ENCODE results near the gene SLC27A4.
"Not testable (repeated sequence)": the region's sequence is repeated elsewhere in the genome, so short reads cannot be mapped to it uniquely, and the experiment has no call there.

Gene SLC27A4

DNA sequence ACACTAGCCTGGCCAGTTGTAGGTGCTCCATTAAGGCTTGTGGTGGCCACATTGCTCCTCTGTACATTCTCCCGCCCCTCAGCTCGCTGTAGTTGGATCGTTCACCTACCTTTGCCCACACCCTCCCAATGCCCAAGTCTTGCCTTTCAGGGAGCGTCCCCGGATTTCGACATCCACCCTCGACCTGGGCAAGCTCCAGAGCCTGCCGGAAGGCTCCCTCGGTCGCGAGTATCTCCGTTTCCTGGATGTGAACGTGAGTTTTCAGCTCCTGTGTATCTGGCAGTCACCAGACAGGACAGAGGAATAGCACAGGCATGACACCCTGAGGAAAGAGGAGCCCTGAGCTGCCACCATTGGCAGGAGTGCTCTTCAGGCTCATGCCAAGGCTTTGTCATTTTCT lies 14.7 kb upstream of the SLC27A4 start:
- no peak for DNase-seq

DNA sequence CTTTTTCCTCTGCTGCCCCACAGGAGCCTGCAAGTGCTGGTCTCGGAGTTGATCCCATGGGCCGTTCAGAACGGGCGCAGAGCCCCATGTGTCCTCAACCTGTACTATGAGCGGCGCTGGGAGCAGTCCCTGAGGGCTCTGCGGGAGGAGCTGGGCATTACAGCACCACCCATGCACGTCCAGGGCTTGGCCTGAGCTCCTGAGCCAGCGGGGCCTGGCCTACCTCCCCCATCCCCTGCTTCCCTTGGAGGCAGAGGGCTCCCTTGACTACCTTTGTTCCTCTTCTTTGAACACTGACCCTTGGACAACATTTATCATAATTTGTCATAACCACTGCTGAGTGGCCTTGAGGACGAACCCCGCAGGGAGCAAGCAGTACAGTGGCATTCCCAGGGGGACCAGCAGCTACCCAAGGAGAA lies 6.9 kb upstream of the SLC27A4 start:
- DNase-seq: no peak

DNA sequence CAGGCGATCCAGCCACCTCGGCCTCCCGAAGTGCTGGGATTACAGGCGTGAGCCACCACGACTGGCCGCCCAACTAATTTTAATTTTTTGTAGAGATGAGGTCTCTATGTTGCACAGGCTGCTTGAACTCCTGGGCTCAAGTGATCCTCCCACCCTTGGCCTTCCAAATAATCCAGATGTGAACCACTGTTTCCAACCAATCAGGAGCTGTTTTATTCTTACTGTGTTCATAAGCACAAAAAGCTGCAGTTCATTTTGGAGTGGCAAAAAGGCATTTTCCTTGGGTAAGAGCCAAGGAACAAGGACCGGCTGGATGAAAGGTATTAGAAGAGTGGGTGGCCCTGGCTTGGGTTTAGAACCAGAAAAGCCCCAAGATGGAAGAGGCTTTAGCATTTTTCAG lies 5.2 kb upstream of the SLC27A4 start:
- DNase-seq: no peak

DNA sequence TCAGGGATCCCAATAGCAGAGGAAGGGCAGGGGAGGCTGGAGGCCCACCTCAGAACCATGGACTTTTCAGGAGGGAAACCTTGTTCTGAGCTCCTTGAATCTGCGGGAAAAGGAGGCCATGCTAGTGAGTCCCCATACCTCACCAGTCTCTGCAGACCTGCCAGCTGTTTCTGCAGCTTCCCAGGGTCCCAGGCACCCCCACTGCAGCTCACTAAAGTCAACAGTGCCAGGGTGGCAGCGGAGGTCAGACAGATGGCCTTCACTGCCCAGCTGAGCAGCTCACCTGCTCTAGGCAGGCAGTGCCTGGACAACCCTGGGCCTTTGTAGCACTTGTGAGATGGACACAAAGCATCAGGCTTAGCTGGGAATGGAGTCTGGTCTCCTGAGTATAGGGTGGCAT lies 4.4 kb upstream of the SLC27A4 start:
- DNase-seq: no peak

DNA sequence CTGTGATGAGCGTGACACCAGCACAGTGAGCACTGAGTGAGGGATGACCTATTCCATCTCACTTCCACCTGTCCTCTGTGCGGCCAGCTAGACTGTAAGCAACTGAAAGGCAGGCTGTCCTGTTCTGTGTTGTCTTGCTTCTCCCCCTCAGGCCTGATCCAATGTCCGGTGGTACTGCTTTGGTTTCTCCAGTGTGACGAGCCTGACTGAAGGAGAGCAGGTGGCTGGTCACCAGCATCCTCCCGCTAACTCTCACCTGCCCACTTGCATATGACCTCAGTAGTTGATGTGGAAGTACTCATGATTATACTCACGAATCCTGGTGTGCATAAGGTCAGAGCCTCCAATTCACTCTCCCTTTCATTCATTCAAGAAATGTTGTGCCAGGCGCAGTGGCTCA lies 2.4 kb upstream of the SLC27A4 start:
- no peak for DNase-seq

DNA sequence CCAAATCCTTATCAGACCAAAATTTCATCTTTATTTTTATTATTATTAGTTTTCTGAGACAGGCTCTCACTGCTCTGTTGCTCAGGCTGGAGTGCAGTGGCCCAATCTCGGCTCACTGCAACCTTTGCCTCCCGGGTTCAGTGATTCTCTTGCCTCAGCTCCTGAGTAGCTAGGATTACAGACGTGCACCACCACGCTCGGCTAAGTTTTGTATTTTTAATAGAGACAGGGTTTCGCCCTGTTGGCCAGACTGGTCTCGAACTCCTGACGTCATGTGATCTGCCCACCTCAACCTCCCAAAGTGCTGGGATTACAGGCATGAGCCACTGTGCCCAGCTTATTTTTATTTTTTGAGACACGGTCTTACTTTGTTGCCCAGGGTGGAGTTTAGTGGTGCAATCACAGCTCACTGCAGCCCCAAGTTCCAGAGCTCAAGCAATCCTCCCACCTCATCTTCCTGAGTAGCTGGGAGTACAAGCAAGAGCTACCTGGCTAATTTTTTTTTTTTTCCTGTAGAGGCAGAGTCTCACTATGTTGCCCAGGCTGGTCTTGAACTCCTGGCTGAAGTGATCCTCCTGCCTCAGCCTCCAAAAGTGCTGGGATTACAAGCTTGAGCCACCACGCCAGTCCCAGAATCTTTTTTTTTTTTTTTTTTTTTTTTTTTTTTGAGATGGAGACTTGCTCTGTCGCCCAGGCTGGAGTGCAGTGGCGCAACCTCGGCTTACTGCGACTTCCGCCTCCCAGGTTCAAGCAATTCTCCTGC lies 1.3 kb upstream of the SLC27A4 start:
- not testable (repeated sequence) for DNase-seq

DNA sequence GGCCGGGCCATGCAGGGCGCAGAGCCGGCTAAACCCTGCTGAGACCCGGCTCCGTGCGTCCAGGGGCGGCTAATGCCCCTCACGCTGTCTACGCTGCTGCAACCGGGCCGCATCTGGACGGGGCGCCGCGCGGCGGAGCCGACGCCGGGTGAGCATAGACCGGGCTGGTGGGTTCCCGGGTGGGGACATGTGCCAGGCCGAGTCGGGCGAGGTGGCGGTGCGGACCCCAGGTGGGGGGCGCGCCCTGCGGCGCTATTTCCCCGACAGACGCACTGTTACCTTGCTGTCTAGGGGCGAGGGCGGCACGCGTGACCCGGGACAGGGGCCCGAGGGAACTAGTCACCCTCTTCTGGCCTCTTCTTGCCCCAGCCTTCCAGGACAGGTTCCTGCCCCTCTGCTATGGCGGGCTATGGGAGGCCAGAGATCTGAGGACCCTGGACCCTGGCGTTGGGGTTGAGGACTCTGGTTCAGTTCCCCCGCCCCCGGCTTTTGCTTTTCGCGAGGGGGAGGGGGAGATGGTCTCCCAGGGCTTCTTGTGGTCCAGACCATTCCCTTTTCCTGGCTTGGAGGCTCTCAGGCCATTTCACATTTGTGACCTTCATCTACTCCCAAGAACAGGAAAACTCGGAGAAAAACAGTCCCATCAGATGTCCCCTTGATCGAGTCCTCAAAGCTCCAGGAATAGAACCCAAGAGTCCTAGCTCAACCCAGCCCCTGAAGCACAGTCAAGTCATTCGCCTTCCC lies 536 bp downstream of the SLC27A4 start:
- DNase-seq: no peak

DNA sequence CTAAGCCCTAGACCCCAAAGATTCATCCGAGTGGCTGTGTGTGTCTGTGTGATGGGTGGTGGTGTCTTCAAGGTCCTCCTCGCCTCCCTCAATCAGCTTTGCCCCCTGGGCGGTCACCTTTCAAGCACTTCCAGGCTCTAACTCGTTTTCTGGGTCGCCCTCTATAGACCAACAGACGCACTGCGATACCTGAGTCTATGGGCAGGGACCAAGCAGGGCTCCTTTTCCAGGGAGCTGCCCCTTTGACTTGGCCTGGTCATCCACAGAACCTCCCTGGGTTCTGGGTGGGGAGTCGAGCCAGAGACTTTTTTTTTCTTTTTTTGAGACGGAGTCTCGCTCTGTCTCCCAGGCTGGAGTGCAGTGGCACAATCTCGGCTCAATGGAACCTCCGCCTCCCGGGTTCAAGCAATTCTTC lies 1.1 kb downstream of the SLC27A4 start:
- DNase-seq: peak; percentile 53

DNA sequence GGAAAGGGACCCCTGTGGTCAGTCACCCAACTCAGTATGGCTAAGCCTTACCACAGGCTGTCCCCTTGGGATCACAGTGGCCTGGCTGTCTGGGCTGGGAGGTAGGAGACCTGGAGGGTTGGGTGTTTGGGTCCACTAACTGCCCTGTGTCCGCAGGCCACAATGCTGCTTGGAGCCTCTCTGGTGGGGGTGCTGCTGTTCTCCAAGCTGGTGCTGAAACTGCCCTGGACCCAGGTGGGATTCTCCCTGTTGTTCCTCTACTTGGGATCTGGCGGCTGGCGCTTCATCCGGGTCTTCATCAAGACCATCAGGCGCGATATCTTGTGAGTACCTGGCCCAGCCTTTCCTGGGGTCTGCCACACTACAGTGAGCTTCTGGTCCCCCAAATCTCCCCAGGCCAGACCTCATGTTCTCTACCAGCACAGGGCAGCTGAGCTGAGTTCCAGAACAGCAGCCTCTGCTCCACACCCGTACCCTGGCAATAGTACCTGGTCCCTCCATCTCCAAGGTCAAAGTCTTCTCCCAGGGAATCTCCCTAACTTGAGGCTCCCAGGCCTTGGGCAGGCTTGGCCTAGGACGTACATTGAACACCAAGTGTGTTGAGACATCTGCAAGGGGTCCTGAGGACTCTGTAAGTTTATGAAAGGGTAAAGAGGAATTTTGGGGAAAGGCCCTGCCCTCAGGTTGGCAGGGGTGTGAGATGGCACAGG lies 2.8 kb downstream of the SLC27A4 start:
- no peak for DNase-seq

DNA sequence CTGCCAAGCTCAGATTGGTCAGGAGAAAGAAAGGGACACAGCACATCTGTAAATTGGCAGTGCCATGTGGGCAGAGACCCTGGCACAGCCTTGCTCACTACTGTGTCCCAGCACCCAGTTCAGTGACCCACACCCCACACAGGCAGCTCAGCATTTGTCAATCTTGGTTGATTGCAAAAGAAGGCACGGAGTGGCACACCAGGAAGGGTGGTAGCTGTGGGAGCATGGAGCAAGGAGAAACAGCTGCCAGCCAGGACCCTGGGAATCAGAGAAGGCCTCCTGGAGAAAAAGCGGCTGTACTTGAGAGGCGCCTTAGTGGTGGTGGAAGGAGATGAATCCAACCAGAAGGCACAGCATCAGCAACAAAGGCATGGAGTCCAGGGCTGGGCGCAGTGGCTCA lies 3.5 kb downstream of the SLC27A4 start:
- DNase-seq: no peak

DNA sequence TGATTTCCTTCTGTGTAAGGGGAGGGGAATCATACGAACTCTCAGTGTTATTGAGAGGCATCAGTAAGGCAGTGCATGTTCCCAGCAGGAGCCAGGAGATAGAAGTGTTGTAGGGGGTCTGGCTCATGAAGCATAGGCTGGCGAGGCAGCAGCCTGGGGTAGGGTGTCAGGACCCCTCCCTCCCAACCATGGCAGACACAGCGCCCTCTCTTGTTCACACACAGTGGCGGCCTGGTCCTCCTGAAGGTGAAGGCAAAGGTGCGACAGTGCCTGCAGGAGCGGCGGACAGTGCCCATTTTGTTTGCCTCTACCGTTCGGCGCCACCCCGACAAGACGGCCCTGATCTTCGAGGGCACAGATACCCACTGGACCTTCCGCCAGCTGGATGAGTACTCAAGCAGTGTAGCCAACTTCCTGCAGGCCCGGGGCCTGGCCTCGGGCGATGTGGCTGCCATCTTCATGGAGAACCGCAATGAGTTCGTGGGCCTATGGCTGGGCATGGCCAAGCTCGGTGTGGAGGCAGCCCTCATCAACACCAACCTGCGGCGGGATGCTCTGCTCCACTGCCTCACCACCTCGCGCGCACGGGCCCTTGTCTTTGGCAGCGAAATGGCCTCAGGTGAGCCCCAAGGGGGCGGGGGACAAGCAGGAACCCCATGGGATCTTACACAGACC lies 4.7 kb downstream of the SLC27A4 start:
- DNase-seq: no peak

DNA sequence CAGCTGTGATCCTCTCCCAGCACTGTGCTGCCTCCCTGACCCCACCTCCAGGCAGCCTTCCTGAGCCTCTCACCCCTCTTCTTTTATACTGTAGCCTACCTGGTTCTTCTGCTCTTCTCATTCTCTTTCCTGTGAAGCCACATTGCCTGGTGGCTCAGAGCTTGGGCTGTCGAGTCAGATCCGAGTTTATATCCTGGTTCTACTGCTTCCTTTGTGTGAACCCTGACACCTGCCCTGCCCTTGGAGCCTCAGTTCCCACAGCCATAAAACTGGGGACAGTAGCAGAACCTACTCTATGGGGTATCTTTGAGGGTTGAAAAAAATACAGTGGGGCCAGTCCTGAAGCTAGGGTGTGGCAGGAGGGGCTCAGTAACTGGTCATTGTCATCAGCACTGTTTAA lies 8.8 kb downstream of the SLC27A4 start:
- DNase-seq: no peak

DNA sequence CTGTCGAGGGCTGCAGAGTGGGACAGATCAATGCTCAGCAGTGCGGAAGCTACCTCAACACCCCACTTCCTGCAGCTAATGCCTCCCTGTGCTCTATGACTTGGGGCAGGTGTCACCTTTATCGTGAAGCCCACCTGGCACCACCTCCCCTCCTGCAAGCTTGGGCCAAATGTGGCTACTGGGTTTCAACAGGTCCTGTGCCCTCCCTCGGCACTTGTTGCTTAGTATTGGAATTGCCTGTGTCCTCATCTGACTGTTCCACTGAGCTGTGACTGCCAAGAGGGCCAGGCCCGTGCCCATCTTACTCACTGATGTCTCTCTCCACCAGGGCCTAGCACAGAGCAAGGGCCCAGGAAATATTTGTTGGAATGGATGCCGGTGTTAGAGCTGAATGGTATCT lies 9.4 kb downstream of the SLC27A4 start:
- no peak for DNase-seq

DNA sequence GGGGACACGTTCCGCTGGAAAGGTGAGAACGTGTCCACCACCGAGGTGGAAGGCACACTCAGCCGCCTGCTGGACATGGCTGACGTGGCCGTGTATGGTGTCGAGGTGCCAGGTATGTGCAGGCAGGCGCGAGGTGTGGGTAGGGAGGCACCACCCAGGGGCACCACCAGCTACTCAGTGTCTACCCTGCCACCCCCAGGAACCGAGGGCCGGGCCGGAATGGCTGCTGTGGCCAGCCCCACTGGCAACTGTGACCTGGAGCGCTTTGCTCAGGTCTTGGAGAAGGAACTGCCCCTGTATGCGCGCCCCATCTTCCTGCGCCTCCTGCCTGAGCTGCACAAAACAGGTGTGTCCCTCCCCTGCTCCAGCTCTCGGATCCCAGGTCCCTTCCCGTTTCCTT lies 15.1 kb downstream of the SLC27A4 start:
- DNase-seq: no peak

DNA sequence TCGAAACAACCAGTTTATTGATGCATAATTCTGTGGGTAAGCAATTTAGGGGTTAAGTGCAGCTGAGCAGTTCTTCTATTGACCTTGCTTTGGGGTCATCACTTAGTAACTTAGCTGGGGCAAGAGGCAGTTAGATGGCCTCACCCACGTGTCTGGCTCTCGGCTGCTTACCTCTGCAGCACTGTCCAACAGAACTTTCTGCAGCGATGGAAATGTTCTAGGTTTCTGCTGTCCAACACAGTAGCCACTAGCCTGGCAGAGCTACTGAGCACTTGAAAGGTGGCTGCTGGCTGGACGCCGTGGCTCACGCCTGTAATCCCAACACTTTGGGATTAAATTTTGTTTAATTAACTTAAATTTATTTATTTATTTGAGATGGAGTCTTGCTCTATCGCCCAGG lies 17.8 kb downstream of the SLC27A4 start:
- DNase-seq: no peak

DNA sequence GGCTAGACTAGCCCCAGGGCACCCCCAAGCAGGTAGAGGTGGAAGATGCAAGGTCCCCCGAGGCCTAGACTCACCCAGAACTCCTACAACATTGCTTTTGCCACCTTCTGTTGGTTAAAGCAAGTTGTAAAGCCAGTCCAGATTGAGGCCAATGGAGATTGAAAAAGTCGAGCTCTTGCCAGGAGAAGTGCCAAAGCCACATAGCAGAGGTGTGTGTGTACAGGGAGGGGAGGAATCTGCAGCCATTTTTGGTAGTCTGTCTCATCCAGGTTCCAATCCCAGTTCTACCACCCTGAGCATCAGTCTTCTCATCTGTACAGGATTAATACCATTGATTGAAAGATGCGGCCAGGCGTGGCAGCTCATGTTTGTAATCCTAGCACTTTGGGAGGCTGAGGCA lies 18.5 kb downstream of the SLC27A4 start:
- DNase-seq: no peak

DNA sequence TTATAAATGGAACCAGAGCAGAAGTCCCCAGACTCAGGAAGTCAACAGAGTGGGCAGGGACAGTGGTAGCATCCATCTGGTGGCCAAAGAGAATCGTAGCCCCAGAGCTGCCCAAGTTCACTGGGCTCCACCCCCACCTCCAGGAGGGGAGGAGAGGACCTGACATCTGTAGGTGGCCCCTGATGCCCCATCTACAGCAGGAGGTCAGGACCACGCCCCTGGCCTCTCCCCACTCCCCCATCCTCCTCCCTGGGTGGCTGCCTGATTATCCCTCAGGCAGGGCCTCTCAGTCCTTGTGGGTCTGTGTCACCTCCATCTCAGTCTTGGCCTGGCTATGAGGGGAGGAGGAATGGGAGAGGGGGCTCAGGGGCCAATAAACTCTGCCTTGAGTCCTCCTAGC lies 20.5 kb downstream of the SLC27A4 start:
- no peak for DNase-seq

DNA sequence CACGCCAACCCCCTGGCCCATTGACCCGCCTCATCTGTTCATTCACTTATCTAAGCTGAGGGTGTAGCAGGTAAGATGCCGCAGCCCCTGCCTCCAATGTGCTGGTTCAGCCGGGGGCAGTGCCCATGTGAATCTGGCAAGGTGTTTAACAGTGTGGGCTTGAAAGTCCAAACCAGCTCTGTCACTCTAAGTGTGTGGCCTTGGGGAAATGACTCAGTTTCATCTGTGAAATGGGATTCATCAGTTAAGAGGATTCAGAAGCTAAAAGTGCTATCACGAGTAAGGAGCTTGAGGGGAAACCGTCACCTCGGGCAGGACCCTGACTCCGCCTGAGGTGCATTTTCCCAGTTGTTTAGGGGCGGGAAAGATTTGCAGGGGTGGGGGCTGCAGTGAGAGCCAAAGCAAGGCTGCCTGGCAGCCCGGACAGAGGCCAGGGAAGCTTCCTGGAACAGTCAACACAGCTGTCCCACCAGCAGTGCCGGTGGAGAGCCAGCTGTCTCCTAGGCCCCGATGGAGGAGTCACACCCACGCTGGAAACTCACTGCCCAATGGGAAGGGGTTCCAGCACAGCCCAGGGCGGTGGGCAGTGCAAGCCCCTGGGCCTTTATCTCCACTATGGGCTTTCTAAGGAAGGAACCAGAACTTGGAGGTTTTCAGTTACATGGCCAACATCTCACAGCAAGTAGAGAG lies 21.1 kb downstream of the SLC27A4 start:
- no peak for DNase-seq

DNA sequence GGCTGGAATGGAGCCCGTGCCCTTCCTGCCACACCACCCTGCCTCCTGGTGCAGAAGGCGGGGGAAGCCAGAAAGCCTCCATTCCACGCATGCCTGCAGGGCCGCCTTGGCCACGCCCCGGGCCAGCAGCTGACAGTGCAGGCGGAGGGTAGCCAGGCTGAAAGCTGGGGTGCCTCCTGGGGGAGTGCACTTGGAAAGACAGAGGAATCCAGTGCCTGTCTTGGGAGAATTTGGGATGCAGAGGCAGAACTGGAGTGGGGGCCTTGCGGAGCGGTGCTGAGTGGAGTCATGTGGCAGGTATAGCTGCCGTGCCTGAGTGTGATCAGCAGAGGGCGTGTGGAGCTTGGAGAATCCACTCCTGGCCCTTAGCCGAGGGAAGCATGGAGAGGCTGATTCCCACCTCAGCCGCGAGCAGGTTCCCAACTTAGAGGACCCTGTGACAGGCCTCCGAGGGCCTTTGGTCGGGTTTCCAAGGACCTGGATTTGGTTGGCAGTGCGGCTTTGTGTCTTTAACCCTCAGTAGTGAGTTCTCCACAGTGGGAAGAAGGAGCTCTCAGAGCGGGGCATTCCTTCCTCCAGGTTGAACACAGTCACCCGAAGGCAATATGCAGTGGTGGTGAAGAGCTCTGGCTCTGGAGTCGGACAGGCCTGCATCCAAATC lies 21.8 kb downstream of the SLC27A4 start:
- peak; percentile 55 for DNase-seq

DNA sequence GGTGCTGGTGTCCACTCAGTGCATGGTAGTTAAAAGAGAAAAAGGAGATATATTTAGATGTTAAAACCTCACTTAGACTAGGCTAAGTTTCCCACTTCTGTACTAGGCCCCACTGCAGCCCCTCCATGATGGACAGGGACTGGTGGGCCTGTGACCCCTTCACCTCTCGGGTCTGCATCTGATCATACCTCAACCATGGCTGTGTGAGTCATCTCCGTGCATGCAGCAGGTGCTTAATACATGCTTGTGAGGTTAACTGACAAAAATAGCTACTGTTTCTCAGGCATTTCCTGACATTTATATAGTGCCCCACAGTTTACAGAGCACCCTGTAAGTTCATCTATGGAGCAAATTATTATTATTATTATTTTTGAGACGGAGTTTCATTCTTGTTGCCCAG lies 22.4 kb downstream of the SLC27A4 start:
- DNase-seq: no peak

DNA sequence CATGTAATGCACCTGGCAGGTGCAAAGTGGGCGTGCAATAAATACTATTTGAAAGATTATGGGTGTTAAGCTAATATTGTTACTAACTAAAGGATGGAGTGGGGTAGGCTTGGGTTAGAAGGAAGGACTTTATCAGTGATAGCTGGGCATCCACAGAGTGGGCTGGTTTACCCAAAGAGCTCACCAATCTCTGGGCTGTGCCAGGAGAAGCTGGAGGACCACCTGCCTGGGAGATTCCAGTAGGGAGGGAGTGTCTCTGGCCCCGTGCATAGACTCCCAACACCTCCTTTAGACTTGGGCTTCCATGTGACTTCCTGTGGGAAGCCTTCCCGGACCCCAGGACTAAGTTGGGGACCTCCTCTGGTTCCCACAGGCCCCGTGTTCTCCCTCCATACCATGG lies 25.2 kb downstream of the SLC27A4 start:
- no peak for DNase-seq

DNA sequence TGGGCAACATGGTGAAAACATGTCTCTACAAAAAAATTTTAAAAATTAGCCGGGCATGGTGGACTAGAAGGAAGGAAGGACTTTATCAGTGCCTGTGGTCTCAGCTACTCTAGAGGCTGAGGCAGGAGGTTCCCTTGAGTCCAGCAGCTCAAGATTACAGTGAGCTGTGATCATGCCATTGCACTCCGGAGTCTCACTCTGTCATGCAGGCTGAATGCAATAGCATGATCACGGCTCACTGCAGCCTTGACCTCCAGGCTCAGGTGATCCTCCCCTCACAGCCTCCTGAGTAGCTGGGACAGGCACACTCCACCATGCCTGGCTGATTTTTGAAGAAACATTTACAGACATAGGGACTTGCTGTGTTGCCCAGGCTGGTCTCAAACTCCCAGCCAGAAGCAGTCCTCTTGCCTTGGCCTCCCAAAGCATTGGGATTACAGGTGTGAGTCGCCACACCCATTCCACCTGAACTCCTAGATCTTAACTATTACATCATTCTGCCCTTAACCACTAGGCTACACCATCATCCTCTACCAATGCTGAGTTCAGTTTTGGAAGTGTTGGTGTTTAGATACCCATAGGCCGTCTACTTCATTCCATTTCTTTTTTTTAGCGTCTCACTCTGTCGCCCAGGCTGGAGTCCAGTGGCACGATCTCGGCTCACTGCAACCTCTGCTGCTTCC lies 28.8 kb downstream of the SLC27A4 start:
- no peak for DNase-seq
